GM13976 (cell line): ENCODE data around the gene FUT2.

Experiments
- DNase-seq: peaks from one replicate; pipeline ENCODE4 v3.0.0; 2012; ENCODE audit warnings: low spot score
- CTCF ChIP-seq: IDR thresholded peaks from 2 replicates; pipeline ENCODE4 v1.5.1; 2012; ENCODE audit warnings: borderline replicate concordance, mild to moderate bottlenecking; ENCODE audit not compliant: insufficient read depth; ENCODE audit errors: extremely low read depth, missing control alignments, control extremely low read depth
- in situ Hi-C: fragments of 300-500 bp; cut with MboI; formaldehyde crosslinking; loops from one replicate; pipeline ENCODE4 v1.12.0; 2022; ENCODE audit warnings: low sequenced_read_pairs, mixed read lengths, inconsistent platforms; ENCODE audit not compliant: unreplicated experiment

Gene FUT2

DNA sequence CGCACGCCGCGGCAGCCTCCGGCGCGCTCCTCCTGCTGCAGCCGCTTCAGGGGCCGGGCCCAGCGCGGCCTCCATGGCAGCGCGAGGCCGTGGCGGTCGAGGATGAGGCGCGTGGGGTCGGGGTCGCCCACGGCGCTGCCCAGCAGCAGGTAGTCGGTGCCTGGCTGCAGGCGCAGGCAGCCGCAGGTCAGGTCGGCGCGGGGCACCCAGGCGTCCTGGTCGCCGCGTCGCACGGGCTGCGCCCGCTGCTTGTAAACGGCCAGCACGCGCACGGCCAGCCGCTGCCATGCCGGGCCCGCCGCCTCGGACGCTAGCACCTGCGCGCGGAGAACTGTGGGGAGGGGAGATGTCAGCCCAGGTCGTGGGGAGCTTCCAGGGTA, 34.1 kb upstream of the FUT2 start:
- no peak for DNase-seq
- TF ChIP-seq CTCF, result no peak
- in situ Hi-C loops, result no loop called here

DNA sequence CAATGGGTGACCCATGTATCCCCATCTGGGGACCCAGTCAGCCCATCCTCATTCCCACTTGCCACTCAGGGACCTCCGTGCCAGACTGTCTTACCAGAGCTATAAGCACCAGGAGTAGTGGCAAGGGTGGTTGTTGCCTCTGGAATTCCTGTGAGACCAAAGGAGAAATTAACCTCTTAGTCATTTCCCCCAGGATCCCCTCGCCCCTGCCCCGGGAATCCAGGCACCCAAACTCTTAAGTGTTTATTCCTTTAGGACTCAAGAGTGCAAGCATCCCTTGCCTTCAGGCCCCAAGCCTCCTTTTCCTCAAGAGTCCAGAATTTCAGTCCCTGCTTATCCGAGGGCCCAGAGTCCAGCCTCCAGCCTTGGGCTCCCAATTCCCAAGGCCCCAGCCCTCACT, 32.1 kb upstream of the FUT2 start:
- in situ Hi-C loops, result no loop called here
- TF ChIP-seq CTCF, result no peak
- DNase-seq, result no peak

GRCh38 chr19:48664476-48664875, 31.3 kb upstream of the FUT2 start:
- DNase-seq, result no peak
- in situ Hi-C loops, result no loop called here
- TF ChIP-seq CTCF, result no peak

DNA sequence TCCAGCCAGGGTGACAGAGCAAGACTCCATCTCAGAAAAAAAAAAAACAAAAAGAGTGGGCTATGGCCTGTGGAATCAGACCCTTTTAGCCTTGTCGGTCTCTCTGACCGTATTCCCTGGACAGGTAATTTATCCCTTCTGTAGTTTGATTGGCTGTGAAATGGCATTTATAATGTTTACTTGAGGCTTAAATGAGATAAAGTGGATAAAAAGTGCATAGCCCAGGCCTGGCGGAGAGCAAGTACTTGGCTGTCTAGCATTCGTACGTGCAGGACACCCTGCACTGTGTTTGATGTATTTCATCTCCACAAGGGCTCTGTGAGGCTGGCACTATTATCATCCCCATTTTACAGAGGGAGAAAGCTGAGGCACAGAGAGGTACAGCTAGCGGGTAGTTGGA, 30.0 kb upstream of the FUT2 start:
- no peak for DNase-seq
- TF ChIP-seq CTCF, result no peak
- in situ Hi-C loops, result no loop called here

DNA sequence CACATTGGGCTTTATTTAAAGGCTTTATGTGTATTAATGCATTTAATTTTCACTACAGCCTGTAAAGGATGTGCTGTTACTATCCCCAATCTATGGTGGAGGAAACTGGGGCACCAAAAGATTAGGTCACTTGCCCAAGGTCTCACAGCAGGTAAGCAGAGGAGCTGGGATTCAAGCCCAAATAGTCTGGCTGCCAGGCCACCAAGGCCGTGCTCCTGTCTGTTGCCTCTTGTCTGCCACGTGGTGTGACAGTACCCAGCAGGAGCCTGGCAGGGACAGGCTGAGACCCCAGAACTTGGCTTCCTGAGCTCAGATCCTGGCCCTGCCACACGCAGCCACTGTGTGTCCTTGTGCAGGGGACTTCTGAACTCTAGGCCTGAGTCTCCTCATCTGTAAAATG, 27.4 kb upstream of the FUT2 start:
- in situ Hi-C loops, result no loop called here
- TF ChIP-seq CTCF, result no peak
- DNase-seq, result no peak

GRCh38 chr19:48668761-48669160, 27.0 kb upstream of the FUT2 start:
- no peak for TF ChIP-seq CTCF
- no peak for DNase-seq
- in situ Hi-C loops, result no loop called here
